Measurements from ENCODE around the gene OR5AU1.
"Not testable (repeated sequence)": the region's sequence is repeated elsewhere in the genome, so short reads cannot be mapped to it uniquely, and the experiment has no call there.

Gene OR5AU1

DNA sequence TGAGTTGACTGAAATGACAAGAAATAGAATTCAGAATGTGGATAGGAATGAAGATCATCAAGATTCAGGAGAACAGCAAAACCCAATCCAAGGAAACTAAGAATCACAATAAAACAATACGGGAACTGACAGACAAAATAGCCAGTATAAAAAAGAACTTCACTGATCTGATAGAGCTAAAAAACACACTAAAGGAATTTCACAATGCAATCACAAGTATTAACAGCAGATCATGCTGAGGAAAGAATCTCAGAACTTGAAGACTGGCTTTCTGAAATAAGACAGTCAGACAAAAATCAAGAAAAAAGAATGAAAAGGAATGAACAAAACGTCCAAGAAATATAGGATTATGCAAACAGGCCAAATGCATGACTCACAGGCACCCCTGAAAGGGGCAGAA, 15.3 kb upstream of the OR5AU1 start:
- no peak for DNase-seq (ENCODE audit: low read depth)

DNA sequence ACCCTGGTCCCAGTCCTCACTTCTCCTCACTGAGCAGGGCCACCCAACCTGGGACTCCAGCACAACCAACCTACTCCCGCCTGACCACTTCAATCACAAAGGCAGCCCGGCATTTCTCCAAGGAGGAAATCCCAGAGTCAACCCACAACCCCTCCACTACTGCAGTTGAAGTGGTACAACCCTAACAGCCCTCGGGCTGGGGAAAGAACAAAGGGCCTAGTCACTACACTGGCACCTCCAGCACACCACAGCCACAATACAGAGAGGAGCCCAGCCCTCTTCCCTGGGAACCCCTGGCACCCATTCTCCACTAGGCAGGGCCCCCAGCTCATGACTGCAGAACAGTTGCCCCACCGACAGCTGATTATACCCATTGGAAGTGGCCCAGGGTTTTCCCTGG, 13.7 kb upstream of the OR5AU1 start:
- DNase-seq (ENCODE audit: low read depth), result no peak

DNA sequence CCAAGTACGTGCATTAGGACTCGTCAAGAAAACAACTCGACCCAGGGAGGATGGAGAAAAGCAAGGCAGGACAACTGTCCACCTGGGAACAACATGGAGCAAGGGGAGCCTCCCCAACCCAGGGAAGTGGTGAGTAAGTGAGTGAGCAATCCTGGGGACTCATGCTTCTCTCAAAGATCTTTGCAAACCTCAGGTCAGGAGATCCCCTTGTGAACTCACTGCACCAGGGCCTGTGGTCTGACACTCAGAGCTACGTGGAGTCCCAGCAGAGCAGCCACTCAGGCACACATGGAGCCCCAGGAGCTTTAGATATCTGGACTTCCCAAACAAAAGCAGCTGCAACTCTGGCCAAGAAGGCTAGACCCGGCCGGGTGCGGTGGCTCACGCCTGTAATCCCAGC, 12.2 kb upstream of the OR5AU1 start:
- no peak for DNase-seq (ENCODE audit: low read depth)

DNA sequence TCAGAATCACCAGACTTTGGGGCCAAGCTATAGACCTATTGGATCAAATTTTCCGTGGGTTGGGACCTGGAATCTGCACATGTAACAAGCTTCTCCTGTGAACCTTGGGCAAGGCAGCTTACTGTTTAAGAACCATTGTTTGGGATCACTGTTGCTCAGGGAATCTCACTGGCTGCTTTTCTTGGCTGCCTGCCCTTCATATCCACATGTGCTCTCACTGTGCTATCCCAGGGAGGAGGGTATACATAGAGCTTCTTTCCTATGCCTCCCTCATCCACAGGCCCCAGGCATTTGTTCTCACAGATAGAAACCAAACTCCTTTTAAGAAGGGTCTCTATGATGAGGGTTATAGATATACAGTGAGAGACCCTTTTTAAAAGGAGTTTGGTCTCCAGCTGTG, 9.8 kb upstream of the OR5AU1 start:
- not testable (repeated sequence) for DNase-seq (ENCODE audit: low read depth)

DNA sequence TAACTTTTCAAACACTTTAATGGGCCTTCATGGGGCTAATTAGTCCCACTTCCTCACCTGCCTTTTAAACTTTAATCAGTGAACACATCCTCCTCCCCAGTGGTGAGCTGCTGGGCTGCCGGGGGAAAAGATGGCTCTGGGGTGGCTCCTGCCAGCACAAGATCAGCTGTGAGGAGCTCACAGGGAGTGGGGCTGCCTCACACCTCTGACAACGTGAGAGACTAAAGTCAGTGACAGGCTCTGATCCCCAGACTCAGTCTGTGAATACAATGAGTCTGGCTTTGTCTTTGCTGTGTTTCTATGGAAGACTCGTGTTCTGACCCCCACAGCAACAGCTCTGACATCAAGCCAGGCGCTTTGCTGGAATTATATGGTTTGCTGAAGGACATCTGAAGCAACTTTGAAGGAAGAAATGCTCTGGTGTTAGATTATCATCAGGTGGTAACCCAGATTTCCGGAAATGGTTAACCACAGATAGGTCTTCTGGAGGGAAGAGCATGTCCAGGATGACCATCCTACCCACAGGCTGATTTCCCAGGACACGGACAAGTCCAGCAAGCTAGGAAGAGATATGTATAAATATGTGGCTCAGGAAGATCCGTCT, 9.2 kb upstream of the OR5AU1 start:
- not testable (repeated sequence) for DNase-seq (ENCODE audit: low read depth)

DNA sequence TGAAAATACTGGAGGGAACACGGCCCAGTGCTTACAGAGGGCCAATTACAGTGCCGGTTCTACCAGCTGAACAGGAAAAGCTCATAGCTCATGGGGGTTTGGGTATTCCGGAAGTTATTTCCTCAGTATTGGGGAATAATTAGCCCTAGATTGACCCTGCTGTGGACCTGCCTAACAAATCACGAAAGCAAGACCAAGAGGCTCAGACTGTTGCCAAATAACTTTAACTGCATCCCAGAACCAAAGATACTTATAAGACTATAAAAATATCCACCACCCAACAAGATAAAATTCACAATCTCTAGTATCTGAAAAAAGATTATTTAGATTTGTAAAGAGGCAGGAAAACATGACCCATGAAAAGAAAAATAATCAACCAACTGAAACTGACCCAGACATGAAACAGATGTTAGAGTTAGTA, 8.0 kb upstream of the OR5AU1 start:
- DNase-seq (ENCODE audit: low read depth), result no peak

DNA sequence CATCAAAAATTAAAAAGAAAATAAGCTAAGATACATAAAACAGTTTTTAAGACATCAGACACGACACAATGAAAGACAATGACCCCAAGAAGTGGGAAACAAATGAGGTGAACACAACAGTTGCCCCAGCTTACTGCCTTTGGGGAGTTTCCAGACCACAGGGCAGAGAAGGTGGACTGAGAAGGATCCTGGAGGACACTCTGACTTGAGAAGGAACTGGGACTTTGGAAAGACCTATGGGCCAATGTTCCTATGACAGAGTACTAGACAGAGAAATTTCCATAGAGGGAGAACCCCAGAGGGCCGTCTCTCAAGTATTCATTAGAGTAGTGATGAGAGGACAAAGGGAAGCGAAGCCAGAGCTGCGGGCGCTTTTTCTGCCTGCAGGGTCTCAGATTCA, 6.2 kb upstream of the OR5AU1 start:
- no peak for DNase-seq (ENCODE audit: low read depth)

DNA sequence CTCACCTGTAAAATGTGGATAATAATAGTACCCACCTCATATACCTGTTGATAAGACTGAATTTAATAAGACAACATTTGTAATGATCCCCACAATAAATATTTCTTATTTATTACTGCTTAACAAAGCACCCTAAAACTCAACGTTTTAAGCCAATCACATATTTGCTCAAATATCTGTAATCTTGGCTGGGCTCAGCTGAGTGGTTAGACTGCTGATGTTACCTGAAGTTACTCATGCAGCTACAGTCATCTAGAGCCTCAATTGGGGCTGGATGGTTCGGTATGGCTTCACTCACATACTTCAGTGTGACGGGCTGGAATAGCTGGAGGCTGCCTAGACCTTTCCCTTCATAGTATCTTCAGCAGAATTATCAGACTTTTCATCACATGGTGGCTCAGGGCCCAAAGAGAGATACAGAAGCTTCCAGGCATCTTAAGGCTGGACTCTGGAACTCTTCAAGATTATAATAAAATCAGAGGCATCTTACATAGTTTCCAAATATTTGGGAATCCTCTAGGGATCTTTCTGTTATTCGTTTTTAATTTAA, 4.3 kb upstream of the OR5AU1 start:
- no peak for DNase-seq (ENCODE audit: low read depth)

DNA sequence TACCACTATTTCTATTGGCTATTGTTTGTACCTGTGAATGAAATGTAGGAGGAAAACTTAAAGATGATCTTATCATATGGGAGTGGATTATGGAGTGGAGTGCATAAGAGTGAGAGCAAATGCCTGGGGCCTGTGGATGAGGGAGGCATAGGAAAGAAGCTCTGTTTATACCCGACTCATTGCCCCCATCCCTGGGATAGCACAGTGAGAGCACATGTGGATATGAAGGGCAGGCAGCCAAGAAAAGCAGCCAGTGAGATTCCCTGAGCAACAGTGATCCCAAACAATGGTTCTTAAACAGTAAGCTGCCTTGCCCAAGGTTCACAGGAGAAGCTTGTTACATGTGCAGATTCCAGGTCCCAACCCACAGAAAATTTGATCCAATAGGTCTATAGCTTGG, 2.3 kb upstream of the OR5AU1 start:
- DNase-seq (ENCODE audit: low read depth), result not testable (repeated sequence)

DNA sequence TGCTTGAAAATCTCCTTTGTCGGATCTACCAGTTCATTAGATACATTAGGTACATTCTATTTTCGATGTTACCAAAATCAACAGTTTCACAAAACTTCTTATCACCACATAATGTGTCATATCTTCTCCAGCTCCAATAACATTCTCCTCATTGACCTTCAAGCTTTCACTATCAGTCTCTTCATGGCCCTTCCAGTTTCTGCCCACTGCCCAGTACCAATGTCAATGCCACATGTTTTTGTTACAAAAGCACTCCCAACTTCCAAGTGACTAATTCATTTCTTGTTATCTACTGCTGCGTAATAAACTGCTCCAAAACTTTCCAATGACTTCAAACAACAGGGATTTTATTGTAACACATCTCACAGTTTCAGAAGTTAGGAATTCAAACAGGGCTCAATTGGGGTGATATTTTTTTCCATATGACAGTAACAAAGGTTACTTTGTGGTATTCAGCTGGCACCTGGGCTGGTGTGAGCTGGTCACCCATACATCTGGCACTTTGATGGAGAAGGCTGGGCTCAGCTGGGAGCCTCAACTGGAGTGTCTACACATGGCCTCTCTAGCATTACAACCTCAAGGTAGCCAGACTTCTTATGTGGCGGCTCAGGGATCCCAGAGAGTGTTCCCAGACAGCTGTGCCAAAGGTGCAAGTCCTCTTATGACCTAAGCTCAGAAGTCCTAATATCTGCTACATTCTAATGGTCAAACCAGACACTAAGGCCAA, 6.1 kb downstream of the OR5AU1 start:
- no peak for DNase-seq (ENCODE audit: low read depth)

DNA sequence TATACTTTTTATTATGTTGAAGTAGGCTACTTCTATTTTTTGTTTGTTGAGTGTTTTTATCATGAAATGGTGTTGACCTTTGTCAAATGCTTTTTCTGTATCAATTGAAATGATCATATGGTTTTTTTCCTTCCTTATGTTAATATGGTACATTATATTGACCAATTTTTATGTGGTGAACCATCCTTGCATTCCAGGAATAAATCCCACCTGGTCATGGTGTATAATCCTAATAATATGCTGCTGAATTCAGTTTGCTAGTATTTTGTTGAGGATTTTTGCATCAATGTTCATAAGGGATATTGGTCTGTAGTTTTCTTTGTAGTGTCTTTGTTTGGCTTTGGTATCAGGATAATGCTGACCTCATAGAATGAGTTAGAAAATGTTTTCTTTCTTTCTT, 10.4 kb downstream of the OR5AU1 start:
- DNase-seq (ENCODE audit: low read depth), result no peak

DNA sequence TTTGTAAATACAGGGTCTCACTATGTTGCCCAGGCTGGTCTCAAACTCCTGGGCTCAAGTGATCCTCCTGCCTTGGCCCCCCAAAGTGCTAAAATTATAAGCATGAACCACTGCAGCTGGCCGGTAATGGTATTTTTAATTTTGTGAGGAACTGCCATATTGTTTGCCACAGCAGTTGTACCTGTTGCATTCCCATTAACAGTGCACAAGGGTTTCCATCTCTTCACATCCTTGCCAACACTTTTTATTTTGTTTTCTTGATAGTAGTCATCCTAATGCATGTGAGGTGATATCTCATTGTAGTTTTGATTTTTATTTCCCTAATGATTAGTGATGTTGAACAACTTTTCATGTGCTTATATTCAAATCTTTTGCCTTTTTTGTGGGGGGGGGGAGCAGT, 13.5 kb downstream of the OR5AU1 start:
- no peak for DNase-seq (ENCODE audit: low read depth)

DNA sequence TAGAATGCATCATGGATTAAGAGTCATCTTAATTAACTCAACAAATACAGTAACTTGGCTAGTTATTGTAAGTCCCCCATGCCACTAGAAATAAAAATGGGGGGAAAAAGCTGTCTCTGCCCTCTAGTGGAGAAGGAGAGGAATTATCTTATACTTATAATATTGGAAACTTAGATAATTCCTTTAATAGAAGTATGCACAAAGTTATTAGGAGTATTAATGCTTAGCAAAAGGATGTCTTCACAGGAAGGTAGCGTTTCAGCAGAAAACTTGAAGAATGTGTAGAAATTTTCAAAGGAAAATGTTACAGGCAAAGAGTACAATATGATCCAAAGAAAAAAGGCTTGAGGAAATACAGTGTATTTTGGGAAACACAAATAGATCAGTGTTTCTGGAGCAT, 19.8 kb downstream of the OR5AU1 start:
- DNase-seq (ENCODE audit: low read depth), result peak; percentile 3

DNA sequence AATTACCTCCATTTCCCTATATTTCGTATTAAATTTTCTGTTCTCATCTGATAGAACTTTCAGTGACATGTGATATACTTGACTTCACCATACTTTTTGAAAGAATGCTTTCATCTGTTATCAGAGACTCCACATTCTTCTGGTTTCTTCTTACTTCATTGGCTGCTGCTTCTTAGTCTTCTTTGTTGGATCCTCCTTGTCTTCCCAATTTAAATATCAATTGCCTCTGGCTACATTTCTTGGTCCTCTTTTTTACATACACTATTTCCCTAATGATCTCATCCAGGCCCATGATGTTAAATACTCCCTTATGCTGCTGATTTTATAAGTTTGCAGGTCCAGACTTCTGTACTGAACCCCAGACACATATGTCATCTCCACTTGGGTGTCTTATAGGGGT, 22.0 kb downstream of the OR5AU1 start:
- no peak for DNase-seq (ENCODE audit: low read depth)

DNA sequence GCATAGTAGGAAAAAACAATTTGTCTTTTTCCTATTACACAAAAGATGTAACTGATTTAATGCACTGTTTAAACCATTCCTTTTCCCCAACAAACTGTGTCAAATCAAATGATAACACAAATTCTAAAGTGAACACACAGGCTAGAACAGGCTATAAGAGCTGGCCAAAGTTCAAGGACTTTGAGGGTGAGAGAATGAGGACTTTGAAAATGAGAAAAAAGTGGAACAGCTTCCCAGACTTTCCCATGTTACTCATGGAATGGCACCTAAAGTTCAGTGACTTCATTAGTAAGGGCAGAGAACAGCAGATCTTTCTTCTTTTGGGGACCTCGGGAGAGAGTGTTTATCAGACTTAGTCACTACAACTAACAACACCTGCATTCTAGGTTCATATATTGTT, 32.4 kb downstream of the OR5AU1 start:
- DNase-seq (ENCODE audit: low read depth), result no peak

DNA sequence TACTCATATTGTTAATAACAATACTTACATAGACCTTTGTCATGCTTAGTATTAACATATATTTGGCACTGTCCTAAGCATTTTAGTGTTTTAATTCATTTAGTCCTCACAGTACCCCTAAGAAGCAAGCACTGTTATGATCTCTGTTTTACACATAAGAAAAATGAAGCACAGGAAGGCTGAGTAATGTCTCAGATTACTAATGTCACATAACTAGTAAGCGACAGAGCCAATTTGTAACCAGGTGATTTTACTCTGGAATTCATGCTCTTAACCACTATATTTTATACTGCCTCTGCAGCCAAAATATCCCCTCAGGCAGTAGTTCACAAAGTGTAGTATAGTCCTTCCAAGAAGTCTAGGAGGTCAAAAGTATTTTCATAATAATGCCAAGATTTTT, 34.7 kb downstream of the OR5AU1 start:
- no peak for DNase-seq (ENCODE audit: low read depth)

DNA sequence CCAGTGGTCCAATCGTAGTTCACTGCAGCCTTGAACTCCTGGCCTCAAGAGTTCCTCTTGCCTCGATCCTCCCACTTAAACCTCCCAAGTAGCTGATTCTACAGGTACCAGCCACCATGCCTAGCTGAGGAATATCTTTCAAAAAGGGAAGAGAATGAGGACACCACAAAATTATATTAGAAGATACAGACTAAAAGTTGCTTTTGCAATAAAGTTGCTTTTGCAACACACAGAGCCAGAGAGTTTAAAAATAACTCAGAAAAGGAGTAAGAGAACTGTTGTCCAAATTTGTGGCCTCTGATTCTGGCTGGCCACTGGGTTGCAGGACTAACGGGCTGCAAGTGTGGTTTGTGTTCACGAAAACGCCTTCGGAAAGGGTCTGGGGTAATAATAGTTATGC, 35.2 kb downstream of the OR5AU1 start:
- no peak for DNase-seq (ENCODE audit: low read depth)

DNA sequence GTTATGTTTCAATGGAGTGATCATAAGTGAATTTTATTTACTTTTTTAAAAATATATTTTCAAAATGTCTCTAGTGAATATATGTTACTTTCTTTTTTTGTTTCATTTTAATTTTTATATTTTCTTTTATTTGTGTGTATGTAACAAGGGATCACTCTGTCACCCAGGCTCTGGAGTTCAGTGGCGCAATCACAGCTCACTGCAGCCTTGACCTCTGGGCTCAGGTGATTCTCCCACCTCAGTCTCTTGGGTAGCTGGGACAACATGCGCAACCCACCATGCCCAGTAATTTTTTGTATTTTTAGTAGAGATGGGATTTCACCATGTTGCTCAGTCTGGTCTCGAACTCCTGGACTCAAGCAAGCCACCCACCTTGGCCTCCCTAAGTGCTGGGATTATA, 36.9 kb downstream of the OR5AU1 start:
- DNase-seq (ENCODE audit: low read depth), result no peak

DNA sequence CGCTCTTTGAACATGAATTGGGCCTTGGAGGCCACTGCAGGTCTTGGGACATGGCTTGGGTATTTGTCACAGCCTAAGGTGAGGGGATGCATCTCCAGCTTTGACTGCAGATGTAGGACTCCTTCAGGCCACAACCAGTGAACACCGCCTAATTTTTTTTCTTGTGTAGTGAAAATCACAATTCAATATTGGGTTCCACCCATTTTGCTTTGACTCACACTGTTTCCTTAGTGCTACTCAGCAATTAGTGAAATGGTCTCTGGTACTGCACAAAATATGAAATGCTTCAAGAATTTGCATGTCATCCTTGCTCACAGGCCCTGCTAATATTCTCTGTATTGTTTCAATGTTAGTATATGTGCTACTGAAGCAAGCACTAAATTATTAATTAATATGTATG, 42.5 kb downstream of the OR5AU1 start:
- no peak for DNase-seq (ENCODE audit: low read depth)

DNA sequence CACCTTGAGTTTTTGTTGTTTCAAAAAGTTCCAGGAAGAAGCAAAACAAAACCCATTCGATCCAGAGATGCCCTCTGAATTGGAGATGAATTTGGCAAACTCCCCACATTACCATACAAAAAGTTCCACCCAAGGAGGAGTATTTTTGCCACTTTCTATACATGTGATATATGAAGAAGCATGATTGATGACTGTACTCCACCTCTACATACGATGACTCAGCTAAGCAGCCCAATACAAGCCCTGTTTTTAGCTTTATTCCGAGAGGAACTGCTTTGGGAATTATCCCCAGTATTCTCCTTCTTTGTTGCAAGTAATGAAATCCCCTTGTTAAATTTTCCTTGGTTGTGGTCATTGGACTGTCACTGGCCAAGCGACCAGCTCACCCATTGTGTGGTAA, 43.6 kb downstream of the OR5AU1 start:
- no peak for DNase-seq (ENCODE audit: low read depth)

DNA sequence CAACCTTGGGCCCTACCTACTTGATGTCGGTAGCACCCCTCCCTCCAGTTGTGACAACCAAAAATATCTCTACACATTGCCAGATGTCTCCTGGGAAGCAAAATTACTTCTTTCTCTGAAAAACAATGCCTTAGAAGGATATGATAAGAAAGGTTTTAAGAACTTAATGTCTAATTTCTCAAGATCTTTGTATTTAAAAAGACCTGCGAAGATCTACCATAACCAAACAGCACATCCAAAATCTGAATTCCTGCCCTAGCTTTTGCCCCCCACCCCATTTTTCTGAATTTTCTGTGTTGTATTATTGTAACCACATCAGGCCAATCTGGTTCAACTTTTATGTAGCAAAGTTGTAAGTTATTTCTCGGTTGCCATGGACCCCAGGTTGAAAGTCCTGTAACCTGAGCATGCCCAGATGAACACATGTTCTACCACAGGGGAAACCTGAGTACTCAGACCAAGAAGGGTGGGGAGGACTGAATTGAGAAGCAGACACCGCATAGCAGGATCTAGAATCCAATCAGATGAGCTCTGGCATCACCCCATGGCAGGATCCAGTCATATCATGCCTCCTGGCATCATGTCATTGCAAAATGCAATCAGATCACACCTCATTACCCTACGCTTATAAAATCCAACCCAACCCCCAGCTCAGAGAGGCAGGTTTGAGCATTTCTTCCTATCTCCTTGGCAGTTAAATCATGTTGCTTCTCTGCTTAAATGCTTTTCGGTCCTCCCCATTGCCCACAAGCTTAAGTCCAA, 46.3 kb downstream of the OR5AU1 start:
- DNase-seq (ENCODE audit: low read depth), result no peak

DNA sequence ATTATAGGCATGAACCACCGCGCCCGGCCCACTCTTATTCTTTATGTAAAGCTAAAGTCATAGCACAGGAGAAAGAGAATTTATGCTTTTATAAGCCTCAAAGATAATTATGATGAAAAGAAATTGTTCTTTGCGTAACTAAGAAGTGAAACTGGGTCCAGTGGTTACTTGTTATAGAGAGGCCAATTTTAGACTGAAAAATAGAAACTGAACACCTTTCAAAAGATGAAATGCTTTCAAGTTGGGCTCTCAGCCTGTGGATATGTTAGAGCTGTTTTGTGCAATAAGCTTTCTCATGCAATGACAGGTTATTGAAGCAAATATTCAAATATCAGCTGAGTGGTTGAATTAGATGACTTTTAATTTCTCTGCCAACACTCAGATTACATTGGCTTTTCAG, 47.1 kb downstream of the OR5AU1 start:
- no peak for DNase-seq (ENCODE audit: low read depth)

DNA sequence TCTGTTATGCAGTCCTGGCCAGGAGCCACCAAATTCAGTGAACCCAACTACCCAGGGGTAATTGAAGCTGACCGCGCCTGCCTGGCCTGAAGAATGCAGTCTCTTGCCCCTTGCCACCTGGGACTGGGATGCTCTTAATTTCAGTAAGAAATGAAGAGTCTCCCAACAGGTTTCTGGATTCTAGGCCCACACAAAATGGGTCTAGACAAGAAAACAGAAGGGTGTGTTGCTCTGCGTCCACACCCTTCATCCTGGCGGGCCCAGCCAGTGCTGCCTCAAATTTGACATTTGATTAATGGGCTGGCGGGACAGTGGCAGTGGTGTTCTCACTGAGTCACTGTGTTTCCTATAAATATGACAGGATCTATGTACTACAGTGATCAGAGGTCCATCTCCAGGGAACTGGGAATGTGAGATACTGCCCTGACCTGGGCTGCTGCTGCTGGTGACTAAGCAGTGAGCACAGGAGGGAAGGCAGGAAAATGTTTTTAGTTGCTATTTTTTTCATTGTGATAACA, 48.5 kb downstream of the OR5AU1 start:
- peak; percentile 36 for DNase-seq (ENCODE audit: low read depth)

All from stromal cell of bone marrow (primary cell).